BLaER1 (cell line): ENCODE data around the gene APOL3.
"Not testable (repeated sequence)": the region's sequence is repeated elsewhere in the genome, so short reads cannot be mapped to it uniquely, and the experiment has no call there.

Experiments
- H3K27ac ChIP-seq: shearing (Covaris generic); formaldehyde crosslinking; 2 replicates; pipeline ENCODE4 v1.8.1; 2022
- H3K27me3 ChIP-seq: shearing (Covaris generic); formaldehyde crosslinking; 2 replicates; pipeline ENCODE4 v1.8.1; 2022
- H3K36me3 ChIP-seq: shearing (Covaris generic); formaldehyde crosslinking; 2 replicates; pipeline ENCODE4 v1.8.1; 2022
- H3K4me1 ChIP-seq: shearing (Covaris generic); formaldehyde crosslinking; 2 replicates; pipeline ENCODE4 v1.8.1; 2022
- H3K4me2 ChIP-seq: shearing (Covaris generic); formaldehyde crosslinking; 2 replicates; pipeline ENCODE4 v1.8.1; 2022
- H3K4me3 ChIP-seq: shearing (Covaris generic); formaldehyde crosslinking; 2 replicates; pipeline ENCODE4 v1.8.1; 2022
- H3K9ac ChIP-seq: shearing (Covaris generic); formaldehyde crosslinking; 2 replicates; pipeline ENCODE4 v1.8.1; 2022
- H3K9me3 ChIP-seq: shearing (Covaris generic); formaldehyde crosslinking; 2 replicates; pipeline ENCODE4 v1.8.1; 2022
- H4K20me1 ChIP-seq: shearing (Covaris generic); formaldehyde crosslinking; 2 replicates; pipeline ENCODE4 v1.8.1; 2022
- Cebpa-rat ChIP-seq: shearing (Covaris generic); IDR thresholded peaks from 2 replicates; pipeline ENCODE4 v1.8.1; 2022

APOL3 gene

DNA sequence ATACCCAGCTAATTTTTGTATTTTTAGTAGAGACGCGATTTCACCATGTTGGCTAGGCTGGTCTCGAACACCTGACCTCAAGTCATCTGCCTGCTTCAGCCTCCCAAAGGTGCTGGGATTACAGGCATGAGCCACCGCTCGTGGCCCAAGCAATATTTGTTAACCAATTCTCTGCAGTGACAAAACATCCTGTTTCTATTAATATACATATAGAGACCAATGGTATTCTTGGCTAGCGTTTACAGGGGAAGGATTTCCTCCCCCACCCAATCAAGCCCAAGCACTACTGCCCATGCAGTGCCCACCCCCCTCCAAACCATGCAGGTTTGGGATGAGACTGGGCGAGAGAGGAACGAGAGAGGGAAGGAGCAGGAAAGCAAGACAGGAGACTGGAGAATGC, 53.1 kb downstream of the APOL3 start:
- Histone ChIP-seq H4K20me1 (no peaks in the 10 kb centered on the region), H3K4me3 (no peak overlapping the region), H3K36me3 (no peaks in the 10 kb centered on the region), H3K9me3 (no peaks in the 10 kb centered on the region), H3K27ac (no peak overlapping the region), H3K4me1 (peaks cover 26% of the 10 kb centered on the region), H3K27me3 (no peaks in the 10 kb centered on the region), H3K9ac (no peak overlapping the region), H3K4me2 (peak overlapping the region; percentile 55)
- no peak for TF ChIP-seq Cebpa-rat

DNA sequence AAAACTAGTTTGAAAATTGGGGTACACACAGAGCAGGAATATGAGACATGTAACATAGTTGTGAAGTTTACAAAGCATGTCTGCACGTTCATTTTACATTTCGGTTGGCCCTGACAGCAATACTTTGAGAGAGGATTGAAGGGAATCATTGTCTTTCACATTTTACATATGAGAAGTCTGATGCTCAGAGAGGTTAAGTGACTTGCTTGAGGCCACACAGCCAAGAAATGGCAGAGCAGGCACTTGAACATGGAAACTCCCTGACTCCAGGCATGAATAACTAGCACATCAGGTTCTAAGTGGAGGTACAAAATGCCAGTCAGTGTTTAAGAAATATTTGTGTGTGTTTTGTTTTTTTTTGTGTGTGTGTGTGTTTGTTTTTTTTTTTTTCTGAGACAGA, 53.6 kb downstream of the APOL3 start:
- TF ChIP-seq Cebpa-rat = no peak
- peak overlapping the region; percentile 55 for H3K4me2 ChIP-seq
- H3K27me3 ChIP-seq = no peaks in the 10 kb centered on the region
- H3K36me3 ChIP-seq = no peaks in the 10 kb centered on the region
- H3K9me3 ChIP-seq = no peaks in the 10 kb centered on the region
- H4K20me1 ChIP-seq = no peaks in the 10 kb centered on the region
- peaks cover 31% of the 10 kb centered on the region for H3K4me1 ChIP-seq
- H3K4me3 ChIP-seq = no peak overlapping the region
- no peak overlapping the region for H3K9ac ChIP-seq
- H3K27ac ChIP-seq = no peak overlapping the region

DNA sequence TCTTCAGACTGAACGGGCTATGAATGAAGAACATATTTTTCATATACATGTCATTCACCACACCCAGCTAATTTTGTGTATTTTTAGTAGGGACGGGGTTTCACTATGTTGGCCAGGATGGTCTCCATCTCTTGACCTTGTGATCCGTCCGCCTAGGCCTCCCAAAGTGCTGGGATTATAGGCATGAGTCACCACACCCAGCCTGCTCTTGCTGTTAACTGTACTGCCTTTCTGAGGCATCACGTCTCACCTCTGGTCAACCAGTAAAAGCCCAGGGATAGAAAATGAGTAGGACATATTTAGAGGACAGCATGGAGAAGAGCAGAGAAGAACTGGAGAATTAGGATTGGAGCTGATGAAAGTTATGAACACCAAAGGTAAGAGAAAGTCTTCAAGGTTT, 55.6 kb downstream of the APOL3 start:
- Histone ChIP-seq H3K9ac (no peak overlapping the region), H3K4me2 (no peak overlapping the region), H3K36me3 (no peaks in the 10 kb centered on the region), H3K27ac (no peak overlapping the region), H3K9me3 (peaks cover 15% of the 10 kb centered on the region), H3K4me3 (no peak overlapping the region), H4K20me1 (no peaks in the 10 kb centered on the region), H3K27me3 (no peaks in the 10 kb centered on the region), H3K4me1 (peaks cover 31% of the 10 kb centered on the region)
- no peak for TF ChIP-seq Cebpa-rat

DNA sequence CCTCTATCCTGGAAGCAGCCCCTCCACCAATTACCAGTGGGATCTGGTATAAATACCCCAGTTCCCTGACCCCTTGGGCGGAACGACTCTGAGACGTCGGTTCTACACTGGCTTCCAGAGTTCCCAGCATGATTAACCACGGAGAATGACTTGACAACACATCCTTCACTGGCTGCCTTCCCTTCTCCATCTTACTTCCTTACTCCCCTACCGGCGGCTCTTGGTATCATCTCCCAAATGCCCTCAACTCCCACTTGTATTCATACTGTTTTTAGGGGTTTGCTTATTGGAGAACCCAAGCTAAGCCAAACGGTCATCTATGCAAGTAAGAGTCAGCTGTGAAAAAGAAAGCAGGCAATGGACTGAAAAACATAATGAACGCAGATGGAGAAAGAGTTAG, 56.1 kb downstream of the APOL3 start:
- H3K4me1 ChIP-seq = peaks cover 31% of the 10 kb centered on the region

DNA sequence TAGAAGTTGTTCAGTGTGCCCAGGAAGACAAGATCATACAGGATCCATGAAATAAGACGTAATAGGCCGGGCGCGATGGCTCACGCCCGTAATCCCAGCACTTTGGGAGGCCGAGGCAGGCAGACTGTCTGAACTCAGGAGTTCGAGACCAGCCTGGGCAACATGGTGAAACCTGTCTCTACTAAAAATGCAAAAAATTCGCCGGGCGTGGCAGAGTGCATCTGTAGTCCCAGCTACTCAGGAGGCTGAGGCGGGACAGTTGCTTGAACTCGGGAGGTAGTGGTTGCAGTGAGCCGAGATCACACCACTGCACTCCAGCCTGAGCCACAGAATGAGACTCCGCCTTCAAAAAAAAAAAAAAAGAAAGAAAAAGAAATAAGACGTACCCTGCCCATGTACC, 56.7 kb downstream of the APOL3 start:
- Histone ChIP-seq H3K4me1 (peaks cover 31% of the 10 kb centered on the region), H3K36me3 (no peaks in the 10 kb centered on the region), H3K9ac (no peak overlapping the region), H3K4me3 (no peak overlapping the region), H4K20me1 (no peaks in the 10 kb centered on the region), H3K27me3 (no peaks in the 10 kb centered on the region), H3K9me3 (peaks cover 15% of the 10 kb centered on the region), H3K4me2 (peak overlapping the region; percentile 57; the same call in 1 of the 2 replicates), H3K27ac (no peak overlapping the region)
- TF ChIP-seq Cebpa-rat = no peak

More for the DNA sequence above, 56.1 kb downstream of the APOL3 start:
- no peaks in the 10 kb centered on the region for H4K20me1 ChIP-seq
- no peak overlapping the region for H3K27ac ChIP-seq
- no peak overlapping the region for H3K4me3 ChIP-seq
- H3K27me3 ChIP-seq = no peaks in the 10 kb centered on the region
- no peak overlapping the region for H3K4me2 ChIP-seq
- no peak overlapping the region for H3K9ac ChIP-seq
- H3K9me3 ChIP-seq = peaks cover 15% of the 10 kb centered on the region
- no peaks in the 10 kb centered on the region for H3K36me3 ChIP-seq
- no peak for TF ChIP-seq Cebpa-rat

DNA sequence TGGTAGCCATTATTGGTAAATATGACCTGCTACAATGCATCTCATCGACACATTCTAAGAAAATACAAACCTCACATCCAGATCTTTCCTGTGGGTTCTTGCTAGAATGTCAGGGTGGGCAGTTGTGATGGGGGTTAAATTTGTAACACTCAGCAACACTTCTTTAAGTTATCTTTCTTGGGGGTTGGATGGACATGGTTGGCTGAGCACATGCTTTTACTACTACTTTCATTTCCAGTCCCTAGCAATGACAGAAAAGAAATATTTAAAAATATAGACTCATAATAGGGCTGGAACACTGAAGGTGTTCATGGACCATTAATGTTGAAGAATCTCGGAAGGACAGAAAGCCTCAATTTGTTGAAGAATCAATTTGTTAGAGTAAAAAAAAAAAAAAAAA, 57.6 kb downstream of the APOL3 start:
- Histone ChIP-seq H3K27me3 (no peaks in the 10 kb centered on the region), H3K27ac (peak overlapping the region; percentile 11), H4K20me1 (no peaks in the 10 kb centered on the region), H3K4me3 (no peak overlapping the region), H3K4me2 (peak overlapping the region; percentile 57), H3K4me1 (peaks cover 31% of the 10 kb centered on the region), H3K9ac (no peak overlapping the region; the same call in 1 of the 2 replicates), H3K36me3 (no peaks in the 10 kb centered on the region), H3K9me3 (peaks cover 15% of the 10 kb centered on the region)
- TF ChIP-seq Cebpa-rat = no peak

DNA sequence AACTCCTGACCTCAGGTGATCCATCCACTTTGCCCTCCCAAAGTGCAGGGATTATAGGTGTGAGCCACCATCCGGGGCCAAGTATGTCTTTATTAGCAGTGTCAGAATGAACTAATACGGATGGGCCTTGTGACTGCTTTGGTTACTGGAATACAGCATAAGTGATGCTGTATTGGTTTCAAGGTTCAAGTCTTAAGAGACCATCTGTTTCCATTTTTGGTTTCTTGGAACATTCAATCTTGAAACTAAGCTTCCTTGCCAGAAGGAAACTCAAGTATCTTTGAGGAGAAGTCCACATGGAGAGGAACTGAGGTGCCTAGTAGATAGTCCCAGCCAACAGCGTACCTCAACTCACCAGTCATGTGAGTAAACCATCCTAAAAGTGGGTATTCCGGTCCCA, 58.8 kb downstream of the APOL3 start:
- Histone ChIP-seq H3K36me3 (no peaks in the 10 kb centered on the region), H3K9me3 (peaks cover 15% of the 10 kb centered on the region), H4K20me1 (no peaks in the 10 kb centered on the region), H3K9ac (no peak overlapping the region), H3K27me3 (no peaks in the 10 kb centered on the region), H3K27ac (no peak overlapping the region), H3K4me1 (peaks cover 21% of the 10 kb centered on the region), H3K4me2 (no peak overlapping the region), H3K4me3 (no peak overlapping the region)
- no peak for TF ChIP-seq Cebpa-rat

DNA sequence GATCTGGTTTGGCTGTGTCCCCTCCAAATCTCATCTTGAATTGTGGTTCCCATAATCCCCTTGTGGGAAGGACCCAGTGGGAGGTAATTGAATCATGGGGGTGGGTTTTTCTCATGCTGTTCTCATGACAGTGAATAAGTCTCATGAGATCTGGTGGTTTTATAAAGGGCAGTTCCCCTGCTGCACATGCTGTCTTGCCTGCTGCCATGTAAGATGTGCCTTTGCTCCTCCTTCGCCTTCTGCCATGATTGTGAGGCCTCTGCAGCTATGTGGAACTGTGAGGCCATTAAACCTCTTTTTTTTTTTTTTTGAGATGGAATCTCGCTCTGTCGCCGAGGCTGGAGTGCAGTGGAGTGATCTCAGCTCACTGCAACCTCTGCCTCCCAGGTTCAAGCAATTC, 59.6 kb downstream of the APOL3 start:
- H3K4me2 ChIP-seq, H3K27ac ChIP-seq, H3K27me3 ChIP-seq, H3K4me3 ChIP-seq, H4K20me1 ChIP-seq, H3K36me3 ChIP-seq, H3K9ac ChIP-seq: not testable (repeated sequence)
- Histone ChIP-seq H3K9me3 (peaks cover 15% of the 10 kb centered on the region), H3K4me1 (peaks cover 21% of the 10 kb centered on the region)

- Histone ChIP-seq H3K4me3 (no peak overlapping the region), H3K9me3 (peaks cover 15% of the 10 kb centered on the region), H4K20me1 (no peaks in the 10 kb centered on the region), H3K4me2 (no peak overlapping the region), H3K27me3 (no peaks in the 10 kb centered on the region), H3K9ac (no peak overlapping the region), H3K27ac (no peak overlapping the region), H3K36me3 (no peaks in the 10 kb centered on the region), H3K4me1 (peaks cover 21% of the 10 kb centered on the region)
- no peak for TF ChIP-seq Cebpa-rat
These were observed 60.3 kb downstream of the APOL3 start for GRCh38 chr22:36100134-36100824.

DNA sequence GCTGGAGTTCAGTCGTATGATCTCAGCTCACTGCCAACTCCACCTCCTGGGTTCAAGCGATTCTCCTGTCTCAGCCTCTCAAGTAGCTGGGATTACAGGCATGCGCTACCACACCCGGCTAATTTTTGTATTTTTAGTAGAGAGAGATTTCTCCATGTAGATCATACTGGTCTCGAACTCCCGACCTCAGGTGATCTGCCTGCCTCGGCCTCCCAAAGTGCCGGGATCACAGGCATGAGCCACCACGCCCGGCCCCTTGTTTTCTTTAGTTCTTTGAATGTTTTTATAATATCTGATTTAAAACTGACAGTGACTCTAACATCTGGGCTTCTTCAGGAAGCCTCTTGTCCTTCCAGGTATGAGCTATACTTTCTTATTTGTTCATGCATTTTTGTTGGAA, 61.0 kb downstream of the APOL3 start:
- H3K4me3 ChIP-seq, H4K20me1 ChIP-seq, H3K27me3 ChIP-seq, H3K27ac ChIP-seq, H3K4me2 ChIP-seq, H3K36me3 ChIP-seq, H3K9ac ChIP-seq: not testable (repeated sequence)
- H3K9me3 ChIP-seq = peaks cover 15% of the 10 kb centered on the region
- peaks cover 21% of the 10 kb centered on the region for H3K4me1 ChIP-seq

DNA sequence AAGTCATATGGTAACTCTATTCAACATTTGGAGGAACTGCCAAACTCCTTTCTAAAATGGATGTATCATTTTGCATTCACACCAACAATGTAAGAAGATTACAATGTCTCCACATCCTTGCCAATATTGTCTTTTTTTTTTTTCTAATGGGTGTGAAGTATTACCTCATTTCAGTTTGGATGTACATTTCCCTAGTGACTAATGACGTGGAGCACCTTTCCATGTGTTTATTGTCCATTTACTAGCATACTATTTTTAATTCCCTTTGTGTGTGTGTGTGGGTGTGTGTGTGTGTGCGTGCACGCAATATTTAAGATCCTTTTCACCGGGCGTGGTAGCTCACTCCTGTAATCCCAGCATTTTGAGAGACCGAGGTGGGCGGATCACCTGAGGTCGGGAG, 62.7 kb downstream of the APOL3 start:
- Histone ChIP-seq H3K4me2 (no peak overlapping the region), H3K27ac (no peak overlapping the region), H3K9ac (no peak overlapping the region), H4K20me1 (no peaks in the 10 kb centered on the region), H3K4me3 (no peak overlapping the region), H3K4me1 (peaks cover 10% of the 10 kb centered on the region), H3K36me3 (no peaks in the 10 kb centered on the region), H3K27me3 (no peaks in the 10 kb centered on the region), H3K9me3 (peaks cover 15% of the 10 kb centered on the region)
- TF ChIP-seq Cebpa-rat = no peak

DNA sequence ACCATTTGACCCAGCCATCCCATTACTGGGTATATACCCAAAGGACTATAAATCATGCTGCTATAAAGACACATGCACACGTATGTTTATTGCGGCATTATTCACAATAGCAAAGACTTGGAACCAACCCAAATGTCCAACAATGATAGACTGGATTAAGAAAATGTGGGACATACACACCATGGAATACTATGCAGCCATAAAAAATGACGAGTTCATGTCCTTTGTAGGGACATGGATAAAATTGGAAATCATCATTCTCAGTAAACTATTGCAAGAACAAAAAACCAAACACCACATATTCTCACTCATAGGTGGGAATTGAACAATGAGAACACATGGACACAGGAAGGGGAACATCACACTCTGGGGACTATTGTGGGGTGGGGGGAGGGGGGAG, 69.8 kb downstream of the APOL3 start:
- not testable (repeated sequence) for H3K36me3 ChIP-seq, H3K4me2 ChIP-seq, H3K27ac ChIP-seq, H3K4me3 ChIP-seq, H3K9me3 ChIP-seq, H4K20me1 ChIP-seq, H3K27me3 ChIP-seq, H3K9ac ChIP-seq
- H3K4me1 ChIP-seq = peaks cover 17% of the 10 kb centered on the region
